OCI-LY7 (cell line): ENCODE results near the gene ZBTB16. TPM values are rescaled to one million over a fixed set of nuclear protein-coding genes. Genes with fewer than 3 reads are reported as not detected.
A peak's percentile ranks its signal among the peaks of the same experiment; 100 is the strongest.

Experiments used
- BruUV-seq: library from RNA; stranded (reverse); fragments of 400-500 nt; replicated peaks from 2 replicates; lab custom pipeline; 2021; lab: Mats Ljungman, UMichigan
- CTCF ChIA-PET: fragments of 300-600 bp; sonication (Branson Sonifier 250); formaldehyde crosslinking; loops from one replicate; lab custom pipeline; 2022; ENCODE audit warnings: antibody characterized with exemption; ENCODE audit not compliant: unreplicated experiment; lab: Charles Lee
- POLR2A ChIA-PET: fragments of 300-600 bp; sonication (Branson Sonifier 250); formaldehyde crosslinking; loops from one replicate; lab custom pipeline; 2022; ENCODE audit warnings: antibody characterized with exemption; lab: Charles Lee
- DNase-seq: peaks from one replicate; pipeline ENCODE4 v3.0.0-alpha.2; 2015; ENCODE audit warnings: low spot score
- H2AFZ ChIP-seq: fragments of 200-600 bp; sonication (generic), shearing (Covaris generic); 2 replicates; pipeline ENCODE4 v1.6.1; 2014; ENCODE audit warnings: mild to moderate bottlenecking, antibody characterized with exemption, low read length, moderate library complexity
- H3K27ac ChIP-seq: fragments of 200-600 bp; sonication (generic); 2 replicates; pipeline ENCODE4 v1.5.1; 2014; ENCODE audit warnings: mixed run types, low read depth, mild to moderate bottlenecking, moderate library complexity, low read length, inconsistent platforms; ENCODE audit not compliant: poor library complexity, severe bottlenecking
- H3K36me3 ChIP-seq: fragments of 200-600 bp; sonication (generic); 2 replicates; pipeline ENCODE4 v1.6.1; 2014; ENCODE audit warnings: mild to moderate bottlenecking, antibody characterized with exemption, low read length, moderate library complexity, mixed read lengths; ENCODE audit not compliant: insufficient read depth
- H3K4me1 ChIP-seq: fragments of 200-600 bp; sonication (generic); 2 replicates; pipeline ENCODE4 v1.5.1; 2014; ENCODE audit warnings: mild to moderate bottlenecking, low read length; ENCODE audit not compliant: insufficient read depth, poor library complexity, severe bottlenecking
- H3K4me2 ChIP-seq: fragments of 200-600 bp; sonication (generic); 2 replicates; pipeline ENCODE4 v1.6.1; 2014; ENCODE audit warnings: mild to moderate bottlenecking, low read length
- H3K4me3 ChIP-seq: fragments of 200-600 bp; sonication (generic); 2 replicates; pipeline ENCODE4 v1.5.1; 2014; ENCODE audit warnings: mild to moderate bottlenecking, low read depth, low read length; ENCODE audit not compliant: poor library complexity, severe bottlenecking
- H3K79me2 ChIP-seq: fragments of 200-600 bp; sonication (generic); 2 replicates; pipeline ENCODE4 v1.6.1; 2016; ENCODE audit warnings: low read depth, mild to moderate bottlenecking, low read length, moderate library complexity, mixed read lengths; ENCODE audit not compliant: insufficient read depth
- H3K9me2 ChIP-seq: fragments of 200-600 bp; sonication (generic); 2 replicates; pipeline ENCODE4 v1.6.1; 2016; ENCODE audit warnings: mild to moderate bottlenecking, low read length, mixed read lengths; ENCODE audit not compliant: insufficient read depth
- H3K9me3 ChIP-seq: fragments of 200-600 bp; sonication (generic); 2 replicates; pipeline ENCODE4 v1.6.1; 2014; ENCODE audit warnings: mild to moderate bottlenecking, mixed run types, low read length, mixed read lengths
- H4K20me1 ChIP-seq: fragments of 200-600 bp; sonication (generic); 2 replicates; pipeline ENCODE4 v1.6.1; 2014; ENCODE audit warnings: mild to moderate bottlenecking, antibody characterized with exemption, low read length, moderate library complexity, mixed read lengths; ENCODE audit not compliant: insufficient read depth
- EZH2phosphoT487 ChIP-seq: fragments of 200-600 bp; sonication (generic); IDR thresholded peaks from 2 replicates; pipeline ENCODE4 v1.6.1; 2018; ENCODE audit warnings: low read depth, borderline replicate concordance, mild to moderate bottlenecking, mixed run types, antibody characterized with exemption, low read length, moderate library complexity, mixed read lengths
- intact Hi-C: fragments of 100-400 bp; cut with micrococcal nuclease; formaldehyde crosslinking; loops from one replicate; pipeline ENCODE4 v1.10.0; 2022; ENCODE audit not compliant: unreplicated experiment
- total RNA-seq, 2 experiments: library from RNA; depleted of rRNA in 1 of 2; stranded (reverse); fragments of >200 nt in 1 of 2; shearing (Covaris generic) in 1 of 2; gene quantifications; 2 replicates each; pipeline ENCODE4 v1.2.3, GENCODE V29; 2014 to 2022
- TF ChIP-seq, protein P1 (sequence below): fragments of 200-600 bp; sonication (generic); conservative IDR thresholded peaks from 2 replicates; pipeline ENCODE4 v1.5.1; 2014; ENCODE audit warnings: mild to moderate bottlenecking, antibody characterized with exemption, low read length, moderate library complexity, mixed read lengths

Gene ZBTB16
- total RNA-seq, 2 experiments from 2014 or later: not detected

DNA sequence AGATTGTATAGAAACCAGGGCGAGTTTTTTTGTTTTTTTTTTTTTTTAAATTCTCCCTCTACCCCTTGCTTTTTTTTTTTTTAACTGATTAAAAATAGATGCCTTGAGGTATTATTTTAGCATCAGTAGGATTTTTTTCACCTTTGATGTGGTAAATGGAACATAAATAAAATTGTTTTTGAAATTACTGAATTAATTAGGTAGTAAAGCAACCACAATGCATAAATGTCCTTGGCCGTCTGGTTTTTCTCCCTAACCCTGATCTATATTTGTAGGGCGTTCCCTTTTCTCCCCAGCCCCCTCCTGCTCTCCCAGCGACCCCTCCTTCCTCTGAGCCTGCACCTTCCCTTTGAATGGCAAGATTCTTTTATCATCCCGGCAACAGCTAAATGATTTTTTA lies 107.8 kb downstream of the ZBTB16 start:
- Histone ChIP-seq H3K79me2 (no peaks in the 10 kb centered on the region), H4K20me1 (no peaks in the 10 kb centered on the region), H3K36me3 (no peaks in the 10 kb centered on the region), H3K4me3 (peak overlapping the region; percentile 40), H3K27ac (peak overlapping the region; percentile 33), H3K9me3 (no peaks in the 10 kb centered on the region), H3K4me2 (peak overlapping the region; percentile 61), H3K9me2 (no peaks in the 10 kb centered on the region), H3K4me1 (peaks cover 75% of the 10 kb centered on the region), H2AFZ (peak overlapping the region; percentile 95)
- no peak for TF ChIP-seq EZH2phosphoT487
- TF ChIP-seq, protein P1, sequence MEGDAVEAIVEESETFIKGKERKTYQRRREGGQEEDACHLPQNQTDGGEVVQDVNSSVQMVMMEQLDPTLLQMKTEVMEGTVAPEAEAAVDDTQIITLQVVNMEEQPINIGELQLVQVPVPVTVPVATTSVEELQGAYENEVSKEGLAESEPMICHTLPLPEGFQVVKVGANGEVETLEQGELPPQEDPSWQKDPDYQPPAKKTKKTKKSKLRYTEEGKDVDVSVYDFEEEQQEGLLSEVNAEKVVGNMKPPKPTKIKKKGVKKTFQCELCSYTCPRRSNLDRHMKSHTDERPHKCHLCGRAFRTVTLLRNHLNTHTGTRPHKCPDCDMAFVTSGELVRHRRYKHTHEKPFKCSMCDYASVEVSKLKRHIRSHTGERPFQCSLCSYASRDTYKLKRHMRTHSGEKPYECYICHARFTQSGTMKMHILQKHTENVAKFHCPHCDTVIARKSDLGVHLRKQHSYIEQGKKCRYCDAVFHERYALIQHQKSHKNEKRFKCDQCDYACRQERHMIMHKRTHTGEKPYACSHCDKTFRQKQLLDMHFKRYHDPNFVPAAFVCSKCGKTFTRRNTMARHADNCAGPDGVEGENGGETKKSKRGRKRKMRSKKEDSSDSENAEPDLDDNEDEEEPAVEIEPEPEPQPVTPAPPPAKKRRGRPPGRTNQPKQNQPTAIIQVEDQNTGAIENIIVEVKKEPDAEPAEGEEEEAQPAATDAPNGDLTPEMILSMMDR: no peak
- ChIA-PET POLR2A (interaction anchor here (0.5 to 2.1 kb wide), 3 partner anchors 16 to 407 kb away, joined by 3 to 6 read pairs (median 3); no protein-coding TSS in a partner anchor), CTCF (no interaction called here)
- DNase-seq: no peak
- no TSS peak for BruUV-seq
- intact Hi-C loops: no loop called here

DNA sequence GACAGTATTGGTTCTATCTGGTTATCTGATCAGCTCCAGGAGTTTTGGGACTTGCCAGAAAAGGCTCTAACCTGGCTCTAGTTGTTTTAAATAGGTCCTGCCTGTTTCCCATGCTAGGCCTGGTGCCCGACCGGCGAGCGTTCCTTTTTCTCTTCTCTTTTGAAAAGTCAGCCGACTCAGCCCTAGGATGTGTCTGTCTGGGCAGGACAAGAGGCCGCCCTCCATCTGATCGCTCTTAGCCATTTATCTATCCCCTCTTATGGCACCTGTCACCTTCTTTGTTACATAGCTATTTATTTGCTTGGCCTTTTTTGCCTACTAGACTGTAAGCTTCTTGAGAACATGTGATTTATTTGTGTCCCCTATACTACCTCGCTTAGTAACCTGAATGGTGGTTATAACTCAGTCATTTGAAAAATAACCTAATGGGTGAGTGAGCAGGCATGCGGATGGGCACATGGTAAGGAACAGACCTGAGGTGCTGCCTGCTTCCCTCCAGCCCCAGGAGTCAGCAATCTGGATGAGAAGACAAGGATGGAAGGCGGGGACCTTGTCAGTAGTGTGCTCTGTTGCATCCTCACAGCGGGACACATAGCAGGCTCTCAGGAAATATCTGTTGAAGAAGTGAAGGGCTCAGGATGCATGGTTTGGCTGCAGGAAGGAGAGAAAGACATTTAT lies 108.4 kb downstream of the ZBTB16 start:
- no TSS peak for BruUV-seq
- Histone ChIP-seq H3K79me2 (no peaks in the 10 kb centered on the region), H3K4me1 (peaks cover 76% of the 10 kb centered on the region), H3K27ac (no peak overlapping the region), H3K4me2 (peak overlapping the region; percentile 61), H3K36me3 (no peaks in the 10 kb centered on the region), H3K9me3 (no peaks in the 10 kb centered on the region), H3K4me3 (peak overlapping the region; percentile 24), H2AFZ (peak overlapping the region; percentile 95; the same call in 1 of the 2 replicates), H4K20me1 (no peaks in the 10 kb centered on the region), H3K9me2 (no peaks in the 10 kb centered on the region)
- no peak for DNase-seq
- ChIA-PET POLR2A (interaction anchor here (0.5 to 2.1 kb wide), 3 partner anchors 15 to 21 kb away, joined by 3 to 6 read pairs (median 3); no protein-coding TSS in a partner anchor), CTCF (interaction anchor here (1.3 kb wide), 1 partner anchor 9 kb away, joined by 4 read pairs; no protein-coding TSS in a partner anchor)
- TF ChIP-seq EZH2phosphoT487: no peak
- TF ChIP-seq, protein P1: no peak
- intact Hi-C loops: no loop called here

DNA sequence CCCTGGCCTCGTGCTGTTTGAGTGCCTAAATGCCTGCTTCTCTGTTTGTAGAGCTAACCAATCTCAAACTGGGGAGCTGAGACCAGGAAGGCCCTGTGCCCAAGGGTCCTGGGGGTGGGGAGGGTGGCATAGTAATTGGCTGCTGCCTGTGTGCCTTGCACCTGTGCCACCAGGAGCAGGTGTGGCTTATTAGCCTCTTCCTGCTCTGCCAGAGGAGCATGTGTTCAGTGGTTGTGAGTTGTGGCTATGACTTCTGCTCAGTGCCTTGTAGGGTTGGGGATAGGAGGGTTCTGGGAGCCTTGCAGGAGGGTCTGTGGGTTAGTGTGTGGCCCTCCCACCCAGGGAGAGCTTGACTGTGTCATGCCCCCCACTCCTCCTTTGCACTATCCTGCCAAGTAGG lies 109.2 kb downstream of the ZBTB16 start:
- DNase-seq: peak; percentile 59
- no peak for TF ChIP-seq EZH2phosphoT487
- TF ChIP-seq, protein P1: no peak
- intact Hi-C loops: no loop called here
- Histone ChIP-seq H3K79me2 (no peaks in the 10 kb centered on the region), H3K27ac (no peak overlapping the region), H3K36me3 (no peaks in the 10 kb centered on the region), H3K4me1 (peaks cover 76% of the 10 kb centered on the region), H3K4me2 (peak overlapping the region; percentile 61), H3K4me3 (no peak overlapping the region), H2AFZ (peak overlapping the region; percentile 95; the same call in 1 of the 2 replicates), H4K20me1 (no peaks in the 10 kb centered on the region), H3K9me3 (no peaks in the 10 kb centered on the region), H3K9me2 (no peaks in the 10 kb centered on the region)
- BruUV-seq: no TSS peak
- ChIA-PET CTCF (interaction anchor here (0.6 to 1.3 kb wide), 2 partner anchors 10 to 44 kb away, joined by 3 to 4 read pairs; no protein-coding TSS in a partner anchor), POLR2A (interaction anchor here (0.5 to 1.2 kb wide), 4 partner anchors 9 to 120 kb away, joined by 3 to 8 read pairs (median 4); no protein-coding TSS in a partner anchor)
